SK-N-SH (cell line): ENCODE measurements around the gene MAPK8IP3. TPM values are rescaled to one million over a fixed set of nuclear protein-coding genes. Genes with fewer than 3 reads are reported as not detected.

Source experiments
- CTCF ChIA-PET: fragments of 300-600, 350-600 bp; formaldehyde crosslinking; extraction: SDS; loops from one replicate; lab custom pipeline; 2021; lab: Yijun Ruan, JAX
- POLR2A ChIA-PET: fragments of 350-600 bp; sonication (Branson Sonifier 250); formaldehyde crosslinking; extraction: SDS; loops from one replicate; lab custom pipeline; 2020; ENCODE audit warnings: antibody characterized with exemption, inconsistent platforms; lab: Yijun Ruan, JAX
- DNase-seq: peaks from one replicate; pipeline ENCODE4 v3.0.0; 2012
- H2AFZ ChIP-seq: fragments of 200-600 bp; sonication (generic); 2 replicates; pipeline ENCODE4 v1.8.1; 2016; ENCODE audit warnings: antibody characterized with exemption, mild to moderate bottlenecking, low read depth
- H3F3A ChIP-seq: fragments of 200-600 bp; sonication (generic); replicated peaks from 2 replicates; pipeline ENCODE3; 2016; ENCODE audit warnings: antibody characterized with exemption, mild to moderate bottlenecking; ENCODE audit not compliant: insufficient read depth
- H3K27ac ChIP-seq, 2 experiments: fragments of 200-500 bp in 1 of 2; fragments of 200-600 bp in 1 of 2; sonication (Bioruptor generic) in 1 of 2; sonication (generic), shearing (Covaris generic) in 1 of 2; 2 replicates each; pipeline versions ENCODE4 v1.5.1 to v1.6.1; 2014 to 2016; ENCODE audit warnings: low read depth in 2 of 2, inconsistent platforms in 1 of 2, low read length in 1 of 2, mild to moderate bottlenecking in 1 of 2, mixed read lengths in 1 of 2
- H3K27me3 ChIP-seq: fragments of 200-600 bp; sonication (generic), shearing (Covaris generic); 2 replicates; pipeline ENCODE4 v1.6.1; 2016; ENCODE audit warnings: mixed run types; ENCODE audit not compliant: insufficient read depth
- H3K36me3 ChIP-seq, 2 experiments: fragments of 200-500 bp in 1 of 2; fragments of 200-600 bp in 1 of 2; sonication (Bioruptor generic) in 1 of 2; sonication (generic) in 1 of 2; replicated peaks in 1 of 2; 2 replicates each; pipeline versions ENCODE3 to v1.5.1; 2014 to 2016; ENCODE audit warnings: low read length in 1 of 2, mild to moderate bottlenecking in 1 of 2; ENCODE audit not compliant: insufficient read depth in 2 of 2, control insufficient read depth in 1 of 2
- H3K4me1 ChIP-seq, 2 experiments: fragments of 200-500 bp in 1 of 2; fragments of 200-600 bp in 1 of 2; sonication (Bioruptor generic) in 1 of 2; sonication (generic), shearing (Covaris generic) in 1 of 2; 2 replicates each; pipeline versions ENCODE4 v1.5.1 to v1.6.1; 2014 to 2016; ENCODE audit warnings: low read depth in 1 of 2, low read length in 1 of 2, mixed run types in 1 of 2; ENCODE audit not compliant: insufficient read depth in 2 of 2, control insufficient read depth in 1 of 2
- H3K4me2 ChIP-seq: fragments of 200-600 bp; sonication (generic), shearing (Covaris generic); 2 replicates; pipeline ENCODE4 v1.6.1; 2017; ENCODE audit warnings: mixed run types
- H3K4me3 ChIP-seq, 2 experiments: fragments of 200-500 bp in 1 of 2; fragments of 200-600 bp in 1 of 2; sonication (Bioruptor generic) in 1 of 2; sonication (generic), shearing (Covaris generic) in 1 of 2; 2 replicates each; pipeline versions ENCODE4 v1.5.1 to v1.8.1; 2014 to 2016; ENCODE audit warnings: low read depth in 2 of 2, inconsistent platforms in 1 of 2, low read length in 1 of 2, mild to moderate bottlenecking in 1 of 2, mixed read lengths in 1 of 2, moderate library complexity in 1 of 2
- H3K79me2 ChIP-seq: fragments of 200-600 bp; sonication (generic); 2 replicates; pipeline ENCODE4 v1.8.1; 2017; ENCODE audit warnings: mild to moderate bottlenecking; ENCODE audit not compliant: insufficient read depth
- H3K9ac ChIP-seq: fragments of 200-600 bp; sonication (generic); 2 replicates; pipeline ENCODE4 v1.6.1; 2017; ENCODE audit warnings: mixed run types
- H3K9me2 ChIP-seq: fragments of 200-600 bp; sonication (generic); 2 replicates; pipeline ENCODE4 v1.6.1; 2017; ENCODE audit warnings: mixed run types
- H3K9me3 ChIP-seq: fragments of 200-600 bp; sonication (generic); 2 replicates; pipeline ENCODE4 v1.6.1; 2017; ENCODE audit warnings: mixed run types, mild to moderate bottlenecking, moderate library complexity
- H4K20me1 ChIP-seq: fragments of 200-600 bp; sonication (generic); 2 replicates; pipeline ENCODE4 v1.6.1; 2017; ENCODE audit warnings: mild to moderate bottlenecking, mixed run types; ENCODE audit not compliant: insufficient read depth
- ELF1 ChIP-seq: IDR thresholded peaks from 2 replicates; pipeline ENCODE4 v1.4.0; 2012
- EP300 ChIP-seq, 2 experiments: IDR thresholded peaks; 2 replicates each; pipeline versions ENCODE4 v1.4.0 to v1.6.1; 2012; ENCODE audit warnings: borderline replicate concordance in 1 of 2, low read depth in 1 of 2, low read length in 1 of 2
- EZH2phosphoT487 ChIP-seq: fragments of 200-600 bp; sonication (generic); IDR thresholded peaks from 2 replicates; pipeline ENCODE4 v1.6.1; 2017; ENCODE audit warnings: low read depth, mixed run types, mild to moderate bottlenecking, antibody characterized with exemption, moderate library complexity, borderline replicate concordance
- FOSL2 ChIP-seq: IDR thresholded peaks from 2 replicates; pipeline ENCODE4 v1.4.0; 2012; ENCODE audit warnings: low read depth, mild to moderate bottlenecking, moderate library complexity, borderline replicate concordance
- FOXM1 ChIP-seq: IDR thresholded peaks from 2 replicates; pipeline ENCODE4 v1.4.0; 2012; ENCODE audit warnings: low read depth, mild to moderate bottlenecking
- GABPA ChIP-seq: IDR thresholded peaks from 2 replicates; pipeline ENCODE4 v1.4.0; 2012; ENCODE audit warnings: low read depth, mild to moderate bottlenecking
- GATA2 ChIP-seq: sonication (generic); formaldehyde crosslinking; IDR thresholded peaks from 2 replicates; pipeline ENCODE4 v1.5.0; 2020; ENCODE audit warnings: mild to moderate bottlenecking, missing genetic modification reagents
- JUND ChIP-seq: IDR thresholded peaks from 2 replicates; pipeline ENCODE4 v1.4.0; 2012
- MEF2A ChIP-seq: IDR thresholded peaks from 2 replicates; pipeline ENCODE4 v1.4.0; 2012; ENCODE audit warnings: low read depth, borderline replicate concordance
- NRF1 ChIP-seq: IDR thresholded peaks from 2 replicates; pipeline ENCODE4 v1.6.1; 2012; ENCODE audit warnings: low read depth, mild to moderate bottlenecking, low read length
- RAD21 ChIP-seq: IDR thresholded peaks from 2 replicates; pipeline ENCODE4 v1.6.1; 2012; ENCODE audit warnings: mild to moderate bottlenecking, low read length
- RXRA ChIP-seq: IDR thresholded peaks from 2 replicates; pipeline ENCODE4 v1.4.0; 2012; ENCODE audit warnings: low read depth, mild to moderate bottlenecking, borderline replicate concordance
- TCF12 ChIP-seq: IDR thresholded peaks from 2 replicates; pipeline ENCODE4 v1.4.0; 2012
- TEAD4 ChIP-seq: IDR thresholded peaks from 2 replicates; pipeline ENCODE4 v1.4.0; 2012; ENCODE audit warnings: mild to moderate bottlenecking, borderline replicate concordance; ENCODE audit not compliant: insufficient read depth
- ZBTB33 ChIP-seq: IDR thresholded peaks from 2 replicates; pipeline ENCODE4 v1.4.0; 2012; ENCODE audit warnings: low read depth, borderline replicate concordance
- WGBS: methylation state at CpG from one replicate; pipeline ENCODE4 v1.1.6; 2017; ENCODE audit warnings: low lambda C conversion rate; 5-methylcytosine and 5-hydroxymethylcytosine counted together
- polyA plus RNA-seq, 3 experiments: library from polyadenylated mRNA; depleted of rRNA; stranded (reverse); fragments of >200 nt; gene quantifications; 2 replicates each; pipeline ENCODE4 v1.2.3, GENCODE V29; 2012
- TF ChIP-seq, protein P1 (sequence below): fragments of 150-350 bp; IDR thresholded peaks from 2 replicates; pipeline ENCODE4 v1.6.1; 2017; ENCODE audit warnings: antibody characterized with exemption, low read length, low read depth, borderline replicate concordance

The MAPK8IP3 gene
- polyA plus RNA-seq, 1 of the 3 experiments (the other 2 are of a cell fraction), result 57.3 TPM

DNA sequence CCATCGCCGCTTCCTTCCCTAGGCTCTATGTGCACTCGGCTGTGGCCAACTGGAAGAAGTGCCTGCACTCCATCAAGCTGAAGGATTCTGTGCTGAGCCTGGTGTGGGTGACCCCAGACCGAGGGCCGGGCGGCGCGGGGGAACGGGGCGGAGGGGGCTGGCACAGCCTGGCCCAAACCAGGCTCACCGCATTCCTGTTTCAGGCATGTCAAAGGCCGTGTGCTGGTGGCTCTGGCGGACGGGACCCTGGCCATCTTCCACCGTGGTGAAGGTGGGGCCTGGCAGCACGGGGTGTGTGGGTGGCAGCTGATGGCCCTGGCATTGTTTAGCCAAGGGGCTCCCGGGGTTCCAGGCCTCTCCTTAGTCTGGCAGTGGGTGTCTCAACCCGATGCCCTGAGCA is 60.7 kb downstream of the MAPK8IP3 start:
- H3K4me1 ChIP-seq, result peaks cover 0 to 12% of the 10 kb centered on the region in 2 experiments; a peak in 1 of 4 replicates
- TF ChIP-seq JUND, result no peak
- TF ChIP-seq ZBTB33, result no peak
- no peak for TF ChIP-seq FOXM1
- TF ChIP-seq, all 33 proteins: peak for 0
- Histone ChIP-seq H3F3A (peaks cover 5% of the 10 kb centered on the region), H2AFZ (no peak overlapping the region), H3K27me3 (no peaks in the 10 kb centered on the region), H3K9ac (no peak overlapping the region), H3K9me3 (no peaks in the 10 kb centered on the region), H3K36me3 (peaks cover 6 to 71% of the 10 kb centered on the region in 2 experiments), H4K20me1 (0 out of 2 replicates have a peak, but pooled peaks cover 5% of the 10 kb centered on the region), H3K79me2 (no peaks in the 10 kb centered on the region), H3K9me2 (no peaks in the 10 kb centered on the region), H3K4me3 (no peak overlapping the region), H3K27ac (no peak overlapping the region), H3K4me2 (no peak overlapping the region)
- CTCF ChIA-PET, result no interaction called here
- 87% methylated on average over 7 of the region's 18 CpGs for WGBS
- POLR2A ChIA-PET, result no interaction called here
- no peak for DNase-seq

DNA sequence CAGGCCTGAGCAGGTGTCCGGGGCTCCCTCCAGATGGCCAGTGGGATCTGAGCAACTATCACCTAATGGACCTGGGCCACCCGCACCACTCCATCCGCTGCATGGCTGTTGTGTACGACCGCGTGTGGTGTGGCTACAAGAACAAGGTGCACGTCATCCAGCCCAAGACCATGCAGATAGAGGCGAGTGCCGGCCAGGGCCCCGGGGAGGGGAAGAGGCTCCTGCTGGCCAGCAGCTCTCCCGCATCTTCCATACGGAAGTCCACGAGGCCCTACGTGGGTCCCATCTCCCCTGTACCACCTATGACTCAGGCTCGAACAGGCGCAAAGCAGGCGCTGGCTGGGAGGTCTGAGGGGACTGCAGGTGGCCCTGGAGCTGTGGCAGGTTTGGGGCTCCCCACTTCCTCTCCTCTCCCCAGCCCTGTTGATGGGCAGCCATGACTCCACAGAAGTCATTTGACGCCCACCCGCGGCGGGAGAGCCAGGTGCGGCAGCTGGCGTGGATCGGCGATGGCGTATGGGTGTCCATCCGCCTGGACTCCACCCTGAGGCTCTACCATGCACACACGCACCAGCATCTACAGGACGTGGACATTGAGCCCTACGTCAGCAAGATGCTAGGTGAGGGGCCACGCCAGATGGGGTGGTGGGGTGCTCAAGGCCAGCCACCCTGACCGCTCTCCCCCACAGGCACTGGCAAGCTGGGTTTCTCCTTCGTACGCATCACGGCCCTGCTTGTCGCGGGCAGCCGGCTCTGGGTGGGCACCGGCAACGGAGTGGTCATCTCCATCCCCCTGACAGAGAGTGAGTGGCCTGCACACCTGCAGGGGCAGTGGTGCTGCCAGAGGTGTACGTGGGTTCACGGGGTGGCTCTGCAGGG is 61.4 kb downstream of the MAPK8IP3 start:
- Histone ChIP-seq H3K4me1 (peaks cover 0 to 19% of the 10 kb centered on the region in 2 experiments; a peak in 1 of 4 replicates), H3F3A (peaks cover 9% of the 10 kb centered on the region), H3K9me3 (no peaks in the 10 kb centered on the region), H3K9ac (no peak overlapping the region), H3K4me3 (no peak overlapping the region), H3K4me2 (no peak overlapping the region), H3K79me2 (peaks cover 5% of the 10 kb centered on the region; the same call in 1 of the 2 replicates), H3K27me3 (no peaks in the 10 kb centered on the region), H3K36me3 (peaks cover 6 to 65% of the 10 kb centered on the region in 2 experiments), H3K27ac (no peak overlapping the region), H3K9me2 (no peaks in the 10 kb centered on the region), H4K20me1 (0 out of 2 replicates have a peak, but pooled peaks cover 5% of the 10 kb centered on the region), H2AFZ (no peak overlapping the region)
- no peak for DNase-seq
- CTCF ChIA-PET, result interaction anchor here (0.6 to 1.1 kb wide), 2 partner anchors 13 to 220 kb away, joined by 3 read pairs; no protein-coding TSS in a partner anchor
- 95% methylated on average over 24 of the region's 42 CpGs for WGBS
- POLR2A ChIA-PET, result no interaction called here
- TF ChIP-seq JUND (no peak), GATA2 (CRISPR knock-in tag) (no peak), TEAD4 (no peak), EP300 (IDR thresholded peaks at IDR 0.05; ENCODE audit: borderline replicate concordance in 1 of 2, low read depth in 1 of 2, low read length in 1 of 2) (no peak), GABPA (no peak), MEF2A (no peak), RXRA (no peak), FOSL2 (no peak), TCF12 (no peak), FOXM1 (no peak), EZH2phosphoT487 (no peak), ELF1 (no peak), RAD21 (no peak), NRF1 (no peak)
- TF ChIP-seq, protein P1, sequence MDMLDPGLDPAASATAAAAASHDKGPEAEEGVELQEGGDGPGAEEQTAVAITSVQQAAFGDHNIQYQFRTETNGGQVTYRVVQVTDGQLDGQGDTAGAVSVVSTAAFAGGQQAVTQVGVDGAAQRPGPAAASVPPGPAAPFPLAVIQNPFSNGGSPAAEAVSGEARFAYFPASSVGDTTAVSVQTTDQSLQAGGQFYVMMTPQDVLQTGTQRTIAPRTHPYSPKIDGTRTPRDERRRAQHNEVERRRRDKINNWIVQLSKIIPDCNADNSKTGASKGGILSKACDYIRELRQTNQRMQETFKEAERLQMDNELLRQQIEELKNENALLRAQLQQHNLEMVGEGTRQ, result no peak
